Spleen (tissue), 11 donors: ENCODE results near the gene KPNA6. TPM values are rescaled to one million over a fixed set of nuclear protein-coding genes. Genes with fewer than 3 reads are reported as not detected.
A peak's percentile ranks its signal among the peaks of the same experiment; 100 is the strongest.

Experiments used
- DNase-seq: peaks from one replicate; pipeline ENCODE4 v3.0.0-alpha.2; 2020
- H3K27ac ChIP-seq, 8 donors: fragments of 200-600 bp; sonication (generic) in 7 of 8; 1 replicate in 4 of 8; 2 replicates in 4 of 8; pipeline versions ENCODE4 v1.5.0 to v1.8.0; 2016 to 2021; ENCODE audit warnings: inconsistent platforms in 4 of 8, mild to moderate bottlenecking in 4 of 8, moderate library complexity in 1 of 8
- H3K27me3 ChIP-seq, 7 donors: fragments of 200-600 bp; sonication (generic) in 6 of 7; replicated peaks in 1 of 7; 1 replicate in 4 of 7; 2 replicates in 3 of 7; pipeline versions ENCODE4 v1.5.0 to v1.8.0; 2016 to 2021; ENCODE audit warnings: inconsistent platforms in 3 of 7, mild to moderate bottlenecking in 1 of 7
- H3K36me3 ChIP-seq, 6 donors: fragments of 200-600 bp; sonication (generic) in 5 of 6; 1 replicate in 4 of 6; 2 replicates in 2 of 6; pipeline versions ENCODE4 v1.5.0 to v1.8.0; 2016 to 2021; ENCODE audit warnings: inconsistent platforms in 2 of 6
- H3K4me1 ChIP-seq, 6 donors: fragments of 200-600 bp; sonication (generic) in 5 of 6; 1 replicate in 3 of 6; 2 replicates in 3 of 6; pipeline versions ENCODE4 v1.5.0 to v1.8.0; 2016 to 2021; ENCODE audit warnings: inconsistent platforms in 3 of 6
- H3K4me3 ChIP-seq, 8 donors: fragments of 200-600 bp; sonication (generic) in 7 of 8; 1 replicate in 4 of 8; 2 replicates in 4 of 8; pipeline versions ENCODE4 v1.5.0 to v1.8.0; 2016 to 2021; ENCODE audit warnings: inconsistent platforms in 4 of 8, mild to moderate bottlenecking in 4 of 8, moderate library complexity in 2 of 8
- H3K9me3 ChIP-seq, 8 donors: fragments of 200-600 bp; sonication (generic) in 7 of 8; 1 replicate in 4 of 8; 2 replicates in 4 of 8; pipeline versions ENCODE4 v1.5.0 to v1.8.0; 2016 to 2021; ENCODE audit warnings: inconsistent platforms in 4 of 8
- CTCF ChIP-seq, 11 experiments: fragments of 200-600 bp in 7 of 11; fragments of 450-650 bp in 4 of 11; sonication (generic) in 4 of 11; IDR thresholded peaks in 8 of 11; conservative IDR thresholded peaks in 3 of 11; 1 replicate in 7 of 11; 2 replicates in 4 of 11; pipeline versions ENCODE4 v1.4.0 to v1.8.0; 2016 to 2021; ENCODE audit warnings: antibody characterized with exemption in 11 of 11, inconsistent platforms in 4 of 11, mild to moderate bottlenecking in 1 of 11
- POLR2A ChIP-seq, 3 donors: fragments of 450-650 bp; IDR thresholded peaks; one replicate each; pipeline ENCODE4 v1.5.1; 2017; ENCODE audit warnings: antibody characterized with exemption in 3 of 3, mild to moderate bottlenecking in 1 of 3
- POLR2AphosphoS5 ChIP-seq, 3 donors: sonication (generic); formaldehyde crosslinking; IDR thresholded peaks; one replicate each; pipeline ENCODE4 v1.5.1; 2017; ENCODE audit warnings: antibody characterized with exemption in 3 of 3
- WGBS, 5 donors: extraction: QIAGEN DNeasy Blood & Tissue Kit in 3 of 5; methylation state at CpG; one replicate each; pipeline versions ENCODE4 v1.1.5 to v1.1.7; 2013 to 2018; 5-methylcytosine and 5-hydroxymethylcytosine counted together
- intact Hi-C: fragments of 100-400 bp; cut with DNase I; formaldehyde crosslinking; loops from one replicate; pipeline ENCODE4 v1.15.0; 2023; ENCODE audit warnings: low total_unique reads
- polyA plus RNA-seq, 3 donors: library from polyadenylated mRNA; stranded (reverse); fragments of 200-250 nt; gene quantifications; one replicate each; pipeline ENCODE4 v1.2.1, GENCODE V29; 2013
- total RNA-seq, 7 donors: library from RNA; depleted of rRNA in 3 of 7; stranded (reverse); fragments of >200 nt in 3 of 7; fragmentation: NEBNext Ultra II Directional in 4 of 7; extraction: Animal tissue kit (Norgen Biotek cat#: 25700) in 4 of 7; gene quantifications; one replicate each; pipeline versions ENCODE4 v1.1.0 to v1.2.1, GENCODE V29; 2016 to 2021
- donor health status: healthy with polysubstance abuse.
- donor health status: DM: no; HTN: no; CAD: no; lungs with moderate emphysema.
- donor health status: DM: no; HTN: no; CAD: no.
- donor health status: Bipolar disorder and iron deficiency.
- donor health status: healthy.
- donor health status: DM: no; HTN: no; CAD: no.
- donor health status: DM: yes; HTN: yes; CAD: no.

The KPNA6 gene
- total and polyA plus RNA-seq, 10 donors = 3.5 to 57.1 (median 38.2) TPM

GRCh38 chr1:32091591-32091990, 16.3 kb upstream of the KPNA6 start:
- TF ChIP-seq CTCF (IDR thresholded peaks at IDR 0.05 in 8 of 11, conservative IDR thresholded peaks at IDR 0.05 in 3 of 11) = no peak
- peak in 1 of 3 donors; percentile 34 for TF ChIP-seq POLR2AphosphoS5 (IDR thresholded peaks at IDR 0.05)
- 87 to 98% (median 95%) methylated on average over 3 to 15 of the region's 15 CpGs for WGBS, 5 donors
- intact Hi-C loops = no loop called here
- H3K27me3 ChIP-seq = no peaks in the 10 kb centered on the region
- DNase-seq = no peak
- no peaks in the 10 kb centered on the region for H3K4me1 ChIP-seq
- H3K27ac ChIP-seq = no peak overlapping the region
- peaks cover 0 to 98% (median 56%) of the 10 kb centered on the region in 6 donors for H3K36me3 ChIP-seq
- no peaks in the 10 kb centered on the region for H3K9me3 ChIP-seq
- no peak overlapping the region for H3K4me3 ChIP-seq

GRCh38 chr1:32094746-32095521, 12.9 kb upstream of the KPNA6 start:
- Histone ChIP-seq H3K27ac (no peak overlapping the region), H3K4me3 (no peak overlapping the region), H3K36me3 (peaks cover 0 to 99% (median 68%) of the 10 kb centered on the region in 6 donors), H3K9me3 (no peaks in the 10 kb centered on the region), H3K27me3 (no peaks in the 10 kb centered on the region), H3K4me1 (no peaks in the 10 kb centered on the region)
- peak; percentile 25 for DNase-seq
- intact Hi-C loops = no loop called here
- WGBS, 5 donors = 92 to 99% (median 96%) methylated on average over 6 to 11 of the region's 11 CpGs
- TF ChIP-seq POLR2AphosphoS5 (IDR thresholded peaks at IDR 0.05) (no peak), CTCF (IDR thresholded peaks at IDR 0.05 in 8 of 11, conservative IDR thresholded peaks at IDR 0.05 in 3 of 11) (no peak), POLR2A (IDR thresholded peaks at IDR 0.05) (no peak)

- Histone ChIP-seq H3K27ac (no peak overlapping the region), H3K9me3 (no peaks in the 10 kb centered on the region), H3K36me3 (peaks cover 0 to 89% (median 54%) of the 10 kb centered on the region in 6 donors), H3K4me1 (no peaks in the 10 kb centered on the region), H3K4me3 (no peak overlapping the region), H3K27me3 (no peaks in the 10 kb centered on the region)
- DNase-seq = no peak
- intact Hi-C loops = no loop called here
- WGBS, 5 donors = 88 to 93% (median 92%) methylated on average over 4 of the region's 4 CpGs
- TF ChIP-seq POLR2A (IDR thresholded peaks at IDR 0.05) (no peak), CTCF (IDR thresholded peaks at IDR 0.05 in 8 of 11, conservative IDR thresholded peaks at IDR 0.05 in 3 of 11) (no peak), POLR2AphosphoS5 (IDR thresholded peaks at IDR 0.05) (no peak)
Observed at GRCh38 chr1:32099426-32099825, 8.4 kb upstream of the KPNA6 start.

GRCh38 chr1:32100359-32100758, 7.5 kb upstream of the KPNA6 start:
- Histone ChIP-seq H3K4me1 (no peaks in the 10 kb centered on the region), H3K9me3 (no peaks in the 10 kb centered on the region), H3K27me3 (no peaks in the 10 kb centered on the region), H3K27ac (peak overlapping the region in 3 of 8 donors; percentile 2 to 36 (median 26)), H3K4me3 (no peak overlapping the region), H3K36me3 (peaks cover 0 to 80% (median 45%) of the 10 kb centered on the region in 6 donors)
- intact Hi-C loops = no loop called here
- no peak for TF ChIP-seq POLR2A (IDR thresholded peaks at IDR 0.05)
- no peak for TF ChIP-seq POLR2AphosphoS5 (IDR thresholded peaks at IDR 0.05)
- no peak for TF ChIP-seq CTCF (IDR thresholded peaks at IDR 0.05 in 8 of 11, conservative IDR thresholded peaks at IDR 0.05 in 3 of 11)
- peak; percentile 30 for DNase-seq
- 80 to 93% (median 89%) methylated on average over 10 of the region's 10 CpGs for WGBS, 5 donors
